HG03565 (cell line): Measurements from ENCODE around the gene CPO.
A peak's percentile ranks its signal among the peaks of the same experiment; 100 is the strongest.

Source experiments
- ATAC-seq: cut with Tn5 transposase; IDR thresholded peaks from one replicate; pipeline ENCODE4 v1.9.1; 2021; ENCODE audit warnings: mild to moderate bottlenecking, moderate library complexity; ENCODE audit not compliant: unreplicated experiment

CPO gene

DNA sequence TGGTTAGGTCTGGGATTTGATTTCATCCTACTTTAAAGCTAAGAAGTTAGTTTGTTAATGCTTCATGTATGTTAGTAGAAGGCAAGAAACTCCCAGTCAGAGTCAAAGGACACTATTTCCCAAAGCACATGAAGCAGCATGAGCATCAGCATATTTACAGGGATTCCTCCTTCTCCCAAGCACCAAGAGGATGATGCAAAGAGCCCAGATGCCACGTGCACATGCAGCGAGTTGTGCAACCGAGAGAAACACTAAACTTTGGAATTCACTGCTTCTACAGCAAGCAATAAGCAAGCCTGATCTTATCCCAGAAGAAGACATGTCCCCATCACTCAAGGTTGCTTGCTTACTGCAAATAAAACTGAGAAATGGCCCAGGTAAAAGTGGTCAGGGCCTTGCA, 32.5 kb downstream of the CPO start:
- no peak for ATAC-seq

DNA sequence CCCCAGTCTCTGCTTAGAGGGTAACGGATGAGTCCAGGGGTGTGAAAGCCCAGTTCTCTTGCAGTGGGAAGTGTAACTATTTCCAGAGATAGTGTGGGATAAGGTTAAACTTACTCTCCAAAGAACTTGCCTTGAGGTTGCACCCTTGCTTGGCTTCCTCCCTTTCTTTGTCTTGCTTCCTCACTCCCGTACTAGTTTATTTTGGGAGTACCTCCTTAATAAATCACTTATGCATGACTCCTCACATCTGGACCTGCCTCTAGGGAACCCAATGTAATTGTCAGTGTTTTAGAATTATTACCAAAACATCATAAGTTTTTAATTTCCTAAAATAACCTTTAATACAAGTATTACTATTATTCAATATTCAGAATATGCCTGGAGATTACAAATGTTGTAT, 35.2 kb downstream of the CPO start:
- ATAC-seq: no peak

GRCh38 chr2:206978746-206979145, 39.4 kb downstream of the CPO start:
- ATAC-seq: no peak

- no peak for ATAC-seq
These were observed 40.0 kb downstream of the CPO start for GRCh38 chr2:206979365-206979764.

DNA sequence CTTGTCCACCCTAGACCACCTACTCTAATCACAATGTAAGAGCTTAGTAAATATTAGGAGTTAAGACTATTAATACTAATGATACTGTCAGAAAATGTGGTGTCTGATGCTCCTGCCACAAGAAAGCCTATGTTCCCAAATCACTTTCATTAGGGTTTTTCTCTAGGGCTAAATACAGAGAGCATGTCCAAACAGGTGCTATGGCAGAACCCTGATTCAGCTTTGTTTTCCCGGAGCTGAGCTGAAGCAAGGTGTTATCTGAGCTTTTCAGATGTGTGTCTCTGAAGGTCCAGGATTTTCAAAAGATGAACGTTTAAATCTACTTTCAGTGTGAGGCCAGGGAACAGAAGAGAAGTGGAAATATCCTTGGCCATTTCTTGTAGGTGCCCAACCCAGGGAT, 40.6 kb downstream of the CPO start:
- no peak for ATAC-seq

GRCh38 chr2:206980413-206980812, 41.1 kb downstream of the CPO start:
- ATAC-seq: no peak

DNA sequence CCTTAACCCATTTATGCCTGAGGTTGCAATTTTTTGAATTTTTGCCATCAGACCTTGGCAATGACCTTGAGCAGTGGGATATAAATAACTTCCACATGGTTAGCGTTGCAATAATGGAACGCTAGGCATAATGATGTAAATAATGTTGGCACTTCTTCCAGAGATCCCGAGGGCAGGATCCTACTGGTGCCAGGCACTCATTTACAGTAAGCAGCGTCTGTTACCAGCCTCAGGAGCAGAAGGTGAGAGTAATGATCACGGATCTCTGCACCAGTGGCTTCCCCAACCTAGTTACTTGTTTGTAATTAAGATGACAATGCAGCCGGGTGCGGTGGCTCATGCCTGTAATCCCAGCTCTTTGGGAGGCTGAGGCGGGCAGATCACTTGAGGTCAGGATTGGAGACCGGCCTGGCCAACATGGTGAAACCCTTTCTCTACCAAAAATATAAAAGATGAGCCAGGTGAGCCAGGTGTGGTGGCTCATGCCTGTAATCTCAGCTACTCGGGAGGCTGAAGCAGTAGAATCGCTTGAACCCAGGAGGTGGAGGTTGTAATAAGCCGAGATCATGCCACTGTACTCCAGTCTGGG, 41.9 kb downstream of the CPO start:
- no peak for ATAC-seq

DNA sequence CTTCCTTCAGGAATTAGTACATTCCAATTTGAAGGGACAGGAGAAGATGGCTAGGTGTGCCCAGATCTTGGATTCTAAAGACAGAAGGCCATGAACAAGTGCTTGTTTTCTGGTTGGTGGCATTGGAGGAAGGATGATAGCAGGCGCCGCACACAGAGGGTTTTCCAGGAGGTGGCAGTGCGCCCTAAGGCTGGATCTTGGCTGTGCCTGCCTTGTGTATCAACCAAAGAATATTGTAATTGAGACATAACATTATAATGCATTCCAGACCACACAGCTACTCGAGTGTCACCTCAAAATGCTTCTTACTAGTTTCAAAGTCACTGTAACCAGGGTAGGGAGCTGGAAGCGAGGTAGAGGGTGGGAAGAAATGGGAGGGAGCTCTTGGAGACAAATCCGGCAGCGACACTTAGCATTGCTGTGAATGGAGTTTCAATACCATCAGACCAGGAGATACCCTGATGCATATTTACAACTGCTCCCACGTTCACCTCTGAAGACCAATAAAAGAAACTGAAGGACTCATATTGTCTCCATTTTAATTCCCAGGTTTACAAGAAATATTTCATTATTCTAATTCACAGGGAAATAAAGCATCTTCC, 42.5 kb downstream of the CPO start:
- ATAC-seq: no peak

- no peak for ATAC-seq
These were observed 43.1 kb downstream of the CPO start for GRCh38 chr2:206982360-206982955.

- ATAC-seq: no peak
These were observed 44.0 kb downstream of the CPO start for GRCh38 chr2:206983161-206983859.

GRCh38 chr2:206984206-206984605, 44.9 kb downstream of the CPO start:
- no peak for ATAC-seq

GRCh38 chr2:206986943-206987342, 47.6 kb downstream of the CPO start:
- no peak for ATAC-seq

GRCh38 chr2:206987810-206988209, 48.5 kb downstream of the CPO start:
- ATAC-seq: no peak

DNA sequence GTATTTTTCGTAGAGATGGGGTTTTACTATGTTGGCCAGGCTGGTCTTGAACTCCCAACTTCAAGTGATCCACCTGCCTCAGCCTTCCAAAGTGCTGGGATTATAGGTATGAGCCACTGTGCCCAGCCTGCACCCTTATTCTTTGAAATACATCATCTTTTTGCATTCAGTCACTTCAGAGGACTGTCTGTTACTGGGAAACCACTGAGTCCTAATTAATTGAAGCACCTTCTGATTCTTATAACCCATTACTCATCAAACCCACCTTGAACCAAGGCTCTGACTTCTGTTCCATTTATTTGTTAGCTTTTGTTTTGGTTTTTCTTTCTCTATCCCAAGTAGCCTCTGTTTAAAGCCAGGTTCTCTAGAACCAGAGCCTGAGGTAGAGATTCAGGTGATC, 49.6 kb downstream of the CPO start:
- no peak for ATAC-seq

GRCh38 chr2:206989311-206989710, 50.0 kb downstream of the CPO start:
- peak; percentile 77 for ATAC-seq

GRCh38 chr2:206990360-206990759, 51.0 kb downstream of the CPO start:
- ATAC-seq: no peak

DNA sequence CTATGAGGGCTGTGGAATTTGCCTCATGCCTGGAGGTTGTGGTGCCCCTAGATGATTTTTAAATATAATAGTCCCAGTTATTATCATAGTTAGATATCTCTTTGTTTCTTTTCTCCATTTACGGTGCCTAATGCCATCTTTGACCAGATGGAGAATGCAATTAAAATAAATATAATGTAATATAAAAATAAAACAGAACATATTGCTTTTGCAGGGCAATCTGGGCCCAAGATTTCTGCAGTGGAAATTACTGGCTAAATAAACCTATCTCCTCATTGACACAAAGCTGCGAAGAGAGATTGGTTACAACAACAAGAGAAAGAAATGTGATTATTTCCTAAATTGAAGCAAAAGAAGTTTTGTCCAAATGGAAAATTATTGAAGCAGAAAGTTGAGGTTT, 51.8 kb downstream of the CPO start:
- ATAC-seq: no peak

GRCh38 chr2:206993396-206993911, 54.1 kb downstream of the CPO start:
- ATAC-seq: no peak

GRCh38 chr2:206993964-206994363, 54.6 kb downstream of the CPO start:
- ATAC-seq: no peak

DNA sequence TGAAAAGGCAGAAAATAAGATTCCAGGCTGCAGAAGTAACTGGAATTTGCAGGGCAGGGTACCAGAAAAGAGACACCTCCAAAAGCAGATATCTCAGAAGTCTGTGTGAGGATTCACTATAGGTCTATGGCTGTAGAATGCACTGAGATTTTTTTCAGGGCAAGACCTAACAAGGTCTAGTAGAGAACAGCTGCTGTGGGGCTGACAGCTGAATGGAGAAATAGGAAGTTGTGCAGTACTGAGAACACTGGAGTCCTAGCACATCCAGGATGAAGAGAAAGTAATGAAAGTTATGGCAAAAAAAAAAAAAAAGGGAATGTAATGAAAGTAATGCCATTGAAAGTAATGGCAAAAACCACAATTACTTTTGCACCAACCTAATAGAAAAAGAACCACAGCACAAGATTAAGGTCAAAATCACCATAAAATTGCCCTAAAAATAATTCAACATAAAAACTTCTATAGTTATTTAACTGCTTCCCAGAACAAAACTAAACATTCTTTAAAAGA, 57.3 kb downstream of the CPO start:
- no peak for ATAC-seq

GRCh38 chr2:207008105-207008990, 69.0 kb downstream of the CPO start:
- no peak for ATAC-seq
